Thyroid gland (tissue), 4 donors: ENCODE results near the gene INPP4A. TPM values are rescaled to one million over a fixed set of nuclear protein-coding genes. Genes with fewer than 3 reads are reported as not detected.

Experiments
- DNase-seq, 2 donors: peaks; one replicate each; pipeline ENCODE4 v3.0.0-alpha.2; 2019
- H3K27ac ChIP-seq, 3 donors: fragments of 200-600 bp; sonication (generic); 1 replicate in 2 of 3; 2 replicates in 1 of 3; pipeline ENCODE4 v1.5.1; 2016 to 2019; ENCODE audit warnings: mild to moderate bottlenecking in 1 of 3, moderate library complexity in 1 of 3
- H3K27me3 ChIP-seq: fragments of 200-600 bp; sonication (generic); one replicate; pipeline ENCODE4 v1.5.1; 2019
- H3K36me3 ChIP-seq, 2 donors: fragments of 200-600 bp; sonication (generic); one replicate each; pipeline ENCODE4 v1.5.1; 2016 to 2019
- H3K4me1 ChIP-seq, 2 donors: fragments of 200-600 bp; sonication (generic); one replicate each; pipeline ENCODE4 v1.5.1; 2017 to 2019
- H3K4me3 ChIP-seq, 3 donors: fragments of 200-600 bp; sonication (generic); replicated peaks in 1 of 3; 1 replicate in 2 of 3; 2 replicates in 1 of 3; pipeline ENCODE4 v1.5.1; 2016; ENCODE audit warnings: mild to moderate bottlenecking in 1 of 3
- H3K9me3 ChIP-seq: fragments of 200-600 bp; sonication (generic); one replicate; pipeline ENCODE4 v1.5.1; 2017
- CTCF ChIP-seq, 6 experiments: fragments of 200-600 bp in 3 of 6; fragments of 450-650 bp in 3 of 6; sonication (generic) in 3 of 6; IDR thresholded peaks; one replicate each; pipeline ENCODE4 v1.5.1; 2016 to 2019; ENCODE audit warnings: antibody characterized with exemption in 6 of 6, mild to moderate bottlenecking in 2 of 6, inconsistent platforms in 1 of 6, moderate library complexity in 1 of 6
- POLR2A ChIP-seq, 2 donors: fragments of 450-650 bp; IDR thresholded peaks; one replicate each; pipeline ENCODE4 v1.6.1; 2017; ENCODE audit warnings: antibody characterized with exemption in 2 of 2, mild to moderate bottlenecking in 2 of 2, moderate library complexity in 1 of 2
- WGBS, 2 donors: methylation state at CpG; one replicate each; pipeline ENCODE4 v1.1.5; 2017; 5-methylcytosine and 5-hydroxymethylcytosine counted together
- intact Hi-C: fragments of 100-400 bp; cut with DNase I; formaldehyde crosslinking; loops from one replicate; pipeline ENCODE4 v1.15.1; 2023
- total RNA-seq, 4 donors: library from RNA; depleted of rRNA; stranded (reverse); fragments of >200 nt; gene quantifications; one replicate each; pipeline ENCODE4 v1.2.3, GENCODE V29; 2016

The INPP4A gene
- total RNA-seq, 4 donors from 2014 or later = 18.9 to 24.9 (median 23.8) TPM

- DNase-seq = peak; percentile 68 to 75
- Histone ChIP-seq H3K27me3 (no peaks in the 10 kb centered on the region), H3K9me3 (no peaks in the 10 kb centered on the region), H3K27ac (peak overlapping the region; percentile 53 to 72 (median 71)), H3K36me3 (peaks cover 14 to 17% of the 10 kb centered on the region in 2 donors), H3K4me1 (peaks cover 31 to 37% of the 10 kb centered on the region in 2 donors), H3K4me3 (no peak overlapping the region)
- intact Hi-C loops = no loop called here
- WGBS, 2 donors = 32 to 55% methylated on average over 13 of the region's 13 CpGs
- TF ChIP-seq POLR2A (IDR thresholded peaks at IDR 0.05) = no peak
- TF ChIP-seq CTCF (IDR thresholded peaks at IDR 0.05) = no peak
Measured at GRCh38 chr2:98561902-98562695, 117.4 kb downstream of the INPP4A start.

- intact Hi-C loops = no loop called here
- TF ChIP-seq POLR2A (IDR thresholded peaks at IDR 0.05) (no peak), CTCF (IDR thresholded peaks at IDR 0.05) (no peak)
- no peak for DNase-seq
- no peaks in the 10 kb centered on the region for H3K9me3 ChIP-seq
- H3K4me3 ChIP-seq = no peak overlapping the region
- H3K27me3 ChIP-seq = no peaks in the 10 kb centered on the region
- no peak overlapping the region for H3K27ac ChIP-seq
- WGBS, 2 donors = 97 to 100% methylated on average over 13 of the region's 13 CpGs
- H3K4me1 ChIP-seq = peaks cover 31 to 37% of the 10 kb centered on the region in 2 donors
- H3K36me3 ChIP-seq = peaks cover 14 to 19% of the 10 kb centered on the region in 2 donors
Measured at GRCh38 chr2:98563394-98563793, 118.7 kb downstream of the INPP4A start.

GRCh38 chr2:98564541-98565132, 120.0 kb downstream of the INPP4A start:
- no peak for TF ChIP-seq POLR2A (IDR thresholded peaks at IDR 0.05)
- TF ChIP-seq CTCF (IDR thresholded peaks at IDR 0.05) = no peak
- Histone ChIP-seq H3K36me3 (peaks cover 20 to 22% of the 10 kb centered on the region in 2 donors), H3K27ac (no peak overlapping the region), H3K9me3 (no peaks in the 10 kb centered on the region), H3K27me3 (no peaks in the 10 kb centered on the region), H3K4me1 (peaks cover 28 to 33% of the 10 kb centered on the region in 2 donors), H3K4me3 (no peak overlapping the region)
- WGBS, 2 donors = 96 to 97% methylated on average over 16 to 17 of the region's 17 CpGs
- DNase-seq = no peak
- intact Hi-C loops = no loop called here

GRCh38 chr2:98565286-98565860, 120.7 kb downstream of the INPP4A start:
- Histone ChIP-seq H3K9me3 (no peaks in the 10 kb centered on the region), H3K4me1 (peaks cover 22 to 25% of the 10 kb centered on the region in 2 donors), H3K27ac (no peak overlapping the region), H3K27me3 (no peaks in the 10 kb centered on the region), H3K4me3 (no peak overlapping the region), H3K36me3 (peaks cover 22 to 23% of the 10 kb centered on the region in 2 donors)
- no peak for DNase-seq
- TF ChIP-seq POLR2A (IDR thresholded peaks at IDR 0.05) = no peak
- no peak for TF ChIP-seq CTCF (IDR thresholded peaks at IDR 0.05)
- intact Hi-C loops = no loop called here
- WGBS, 2 donors = 92 to 95% methylated on average over 9 of the region's 9 CpGs

- Histone ChIP-seq H3K4me1 (peaks cover 16 to 20% of the 10 kb centered on the region in 2 donors), H3K27me3 (no peaks in the 10 kb centered on the region), H3K27ac (no peak overlapping the region), H3K36me3 (peaks cover 22 to 23% of the 10 kb centered on the region in 2 donors), H3K4me3 (no peak overlapping the region), H3K9me3 (no peaks in the 10 kb centered on the region)
- no peak for DNase-seq
- TF ChIP-seq CTCF (IDR thresholded peaks at IDR 0.05) = no peak
- no peak for TF ChIP-seq POLR2A (IDR thresholded peaks at IDR 0.05)
- intact Hi-C loops = no loop called here
- WGBS, 2 donors = 96 to 97% methylated on average over 19 of the region's 19 CpGs
Measured at GRCh38 chr2:98565941-98566340, 121.3 kb downstream of the INPP4A start.
